Progenitor cell of endocrine pancreas (in vitro differentiated cells): ENCODE measurements around the gene ABHD17A. TPM values are rescaled to one million over a fixed set of nuclear protein-coding genes. Genes with fewer than 3 reads are reported as not detected.

Experiments
- DNase-seq: peaks from one replicate; pipeline ENCODE4 v3.0.0; 2021; ENCODE audit warnings: low spot score; ENCODE audit not compliant: unreplicated experiment
- H3K27ac Mint-ChIP-seq: 2 replicates; pipeline ENCODE4 v1.8.0; 2021; ENCODE audit warnings: mild to moderate bottlenecking, moderate library complexity, mixed read lengths
- H3K27me3 Mint-ChIP-seq: 2 replicates; pipeline ENCODE4 v1.8.0; 2021; ENCODE audit warnings: mixed read lengths
- H3K36me3 Mint-ChIP-seq: 2 replicates; pipeline ENCODE4 v1.8.0; 2022; ENCODE audit warnings: mixed read lengths; ENCODE audit not compliant: insufficient read depth
- H3K4me1 Mint-ChIP-seq: 2 replicates; pipeline ENCODE4 v1.8.0; 2021; ENCODE audit warnings: low read depth, mixed read lengths
- H3K4me3 Mint-ChIP-seq: 2 replicates; pipeline ENCODE4 v1.8.0; 2021; ENCODE audit warnings: low read depth, mild to moderate bottlenecking, moderate library complexity, mixed read lengths
- H3K9me3 Mint-ChIP-seq: 2 replicates; pipeline ENCODE4 v1.8.0; 2021; ENCODE audit warnings: low read depth, mixed read lengths
- CTCF ChIP-seq: fragments of 200-600 bp; sonication (generic); IDR thresholded peaks from one replicate; pipeline ENCODE4 v1.5.0; 2021; ENCODE audit warnings: antibody characterized with exemption, mild to moderate bottlenecking; ENCODE audit not compliant: unreplicated experiment
- total RNA-seq: library from RNA; stranded (reverse); gene quantifications from 2 replicates; pipeline ENCODE4 v1.2.1, GENCODE V29; 2021

Gene ABHD17A
- total RNA-seq, 1 donor from 2014 or later: 48.8 TPM

GRCh38 chr19:1850809-1851653 lies 34.3 kb downstream of the ABHD17A start:
- Mint-ChIP-seq H3K4me3 (no peak overlapping the region), H3K36me3 (peaks cover 1% of the 10 kb centered on the region), H3K27ac (no peak overlapping the region), H3K9me3 (no peaks in the 10 kb centered on the region), H3K27me3 (no peaks in the 10 kb centered on the region), H3K4me1 (peaks cover 12% of the 10 kb centered on the region)
- peak; percentile 14 for TF ChIP-seq CTCF
- DNase-seq: no peak

- H3K4me1 Mint-ChIP-seq: peaks cover 12% of the 10 kb centered on the region
- H3K4me3 Mint-ChIP-seq: no peak overlapping the region
- TF ChIP-seq CTCF: no peak
- no peaks in the 10 kb centered on the region for H3K9me3 Mint-ChIP-seq
- H3K36me3 Mint-ChIP-seq: peaks cover 1% of the 10 kb centered on the region
- no peak for DNase-seq
- no peak overlapping the region for H3K27ac Mint-ChIP-seq
- H3K27me3 Mint-ChIP-seq: no peaks in the 10 kb centered on the region
These were observed 35.4 kb downstream of the ABHD17A start for GRCh38 chr19:1849886-1850398.

GRCh38 chr19:1849132-1849474 lies 36.2 kb downstream of the ABHD17A start:
- Mint-ChIP-seq H3K4me3 (peak overlapping the region; percentile 65), H3K4me1 (peaks cover 12% of the 10 kb centered on the region), H3K9me3 (no peaks in the 10 kb centered on the region), H3K27ac (peak overlapping the region; percentile 94), H3K27me3 (no peaks in the 10 kb centered on the region), H3K36me3 (peaks cover 1% of the 10 kb centered on the region)
- DNase-seq: no peak
- TF ChIP-seq CTCF: no peak

- TF ChIP-seq CTCF: peak; percentile 93
- Mint-ChIP-seq H3K4me1 (peaks cover 12% of the 10 kb centered on the region), H3K36me3 (peaks cover 1% of the 10 kb centered on the region)
These were observed 36.7 kb downstream of the ABHD17A start, which contains the start of gene REXO1 for GRCh38 chr19:1848399-1849131. Gene REXO1 (minus strand): TSS chr19:1848483. CDS start chr19:1848358, 125 bp downstream.

GRCh38 chr19:1847684-1848398 lies 37.5 kb downstream of the ABHD17A start:
- DNase-seq: no peak
- no peak for TF ChIP-seq CTCF
- Mint-ChIP-seq H3K4me1 (peaks cover 12% of the 10 kb centered on the region), H3K4me3 (peak overlapping the region; percentile 91), H3K36me3 (no peaks in the 10 kb centered on the region), H3K27me3 (no peaks in the 10 kb centered on the region), H3K9me3 (no peaks in the 10 kb centered on the region), H3K27ac (peak overlapping the region; percentile 98)

More at GRCh38 chr19:1848399-1849131, 36.7 kb downstream of the ABHD17A start, which contains the start of gene REXO1:
- Mint-ChIP-seq H3K9me3 (no peaks in the 10 kb centered on the region), H3K27me3 (no peaks in the 10 kb centered on the region), H3K4me3 (peak within 1 kb of the TSS; percentile 91), H3K27ac (peak within 1 kb of the TSS; percentile 98)
- peak; percentile 97 for DNase-seq
